ENCODE measurements around the gene EGR2. TPM values are rescaled to one million over a fixed set of nuclear protein-coding genes. Genes with fewer than 3 reads are reported as not detected.
A peak's percentile ranks its signal among the peaks of the same experiment; 100 is the strongest.

Gene EGR2
- total and polyA plus RNA-seq, 2 donors (not counting 3 experiments of a cell fraction or from before 2014, with no cell fraction given) = 0.46 to 0.47 TPM

GRCh38 chr10:62804356-62805230 lies 11.6 kb downstream of the EGR2 start, which contains the start of gene ADO:
TSS of gene ADO (plus strand) at chr10:62804720. CDS start at chr10:62805060, 340 bp downstream.
- peaks cover 10 to 12% of the 10 kb centered on the region in 2 experiments for H3K27me3 ChIP-seq (ENCODE audit: control insufficient read depth in 2 of 2, insufficient read depth in 2 of 2, low read length in 2 of 2)
- H4K20me1 ChIP-seq (replicated peaks; ENCODE audit: control insufficient read depth, extremely low read depth, insufficient read depth, low read length) = no peaks in the 10 kb centered on the region
- H3K9me1 ChIP-seq (replicated peaks; ENCODE audit: control insufficient read depth, extremely low read depth, insufficient read depth, low read length) = no peaks in the 10 kb centered on the region
- ChIA-PET POLR2A (no interaction called here), CTCF (interaction anchor here (0.7 to 4.5 kb wide), 5 partner anchors 12 to 280 kb away, joined by 3 to 30 read pairs (median 7); partner anchors contain the start of gene EGR2)
- H3K27ac ChIP-seq (ENCODE audit: insufficient read depth, low read depth, low read length) = peak within 1 kb of the TSS; percentile 87
- no peaks in the 10 kb centered on the region for H3K36me3 ChIP-seq (ENCODE audit: control insufficient read depth in 2 of 2, extremely low read depth in 1 of 2, insufficient read depth in 2 of 2, low read length in 2 of 2)
- peaks cover 18% of the 10 kb centered on the region for H3K4me1 ChIP-seq (ENCODE audit: control insufficient read depth, extremely low read depth, insufficient read depth, low read length)
- H2AFZ ChIP-seq (ENCODE audit: low read depth, low read length) = peak within 1 kb of the TSS; percentile 99
- peak within 1 kb of the TSS; percentile 88 for H3K9ac ChIP-seq (replicated peaks; ENCODE audit: extremely low read depth, insufficient read depth, low read length)
- peak within 1 kb of the TSS; percentile 72 for H3K4me2 ChIP-seq (ENCODE audit: insufficient read depth, low read length)
- H3K9me3 ChIP-seq (replicated peaks; ENCODE audit: control insufficient read depth, insufficient read depth, low read length) = no peaks in the 10 kb centered on the region
- dilution Hi-C loops (cut with MboI; ENCODE audit: extremely low pct_ligation_motif_present, low sequenced_read_pairs) (no loop called here), intact Hi-C loops (cut with micrococcal nuclease) (loop anchor here (1.0 kb wide), 3 partner anchors 12 to 115 kb away; partner anchors contain the start of gene EGR2)
- peak; percentile 85 for DNase-seq (ENCODE audit: low read depth, low spot score)
- TF ChIP-seq POLR2AphosphoS5 (IDR thresholded peaks at IDR 0.05; ENCODE audit: insufficient read depth, low read depth, low read length) (peak; percentile 70), POLR2A (IDR thresholded peaks at IDR 0.05; ENCODE audit: low read depth, low read length) (peak; percentile 51), EZH2 (IDR thresholded peaks at IDR 0.05; ENCODE audit: borderline replicate concordance, low read depth, low read length, severe bottlenecking) (no peak), JUN (IDR thresholded peaks at IDR 0.05; ENCODE audit: borderline replicate concordance, insufficient read depth, insufficient read length, low read depth) (no peak), FOS (IDR thresholded peaks at IDR 0.05; ENCODE audit: borderline replicate concordance, insufficient read depth, low read length) (no peak), MYC (IDR thresholded peaks at IDR 0.05; ENCODE audit: low read depth, low read length) (peak; percentile 25), CTCF (IDR thresholded peaks at IDR 0.05; ENCODE audit: extremely low read depth in 1 of 2, insufficient read depth in 1 of 2, low read depth in 1 of 2, low read length in 2 of 2) (no peak), MAX (IDR thresholded peaks at IDR 0.05; ENCODE audit: insufficient read depth, insufficient read length) (no peak), GATA2 (IDR thresholded peaks at IDR 0.05; ENCODE audit: insufficient read depth, insufficient read length, low read depth, low read length) (no peak)
- peak; percentile 49 for FAIRE-seq
- H3K4me3 ChIP-seq (replicated peaks in 1 of 3; ENCODE audit: insufficient read depth in 1 of 3, low read depth in 1 of 3, low read length in 3 of 3) = peak within 1 kb of the TSS; percentile 45 to 73 (median 70)
- BruUV-seq (replicated peaks) = no TSS peak
- peaks cover 23% of the 10 kb centered on the region for H3K79me2 ChIP-seq (ENCODE audit: control insufficient read depth, insufficient read depth, low read length)
